Stimulated activated CD4-positive, alpha-beta T cell treated with anti-CD3 and anti-CD28 coated beads, Interleukin-2, amount 100 ng/mL, for 4 hours (primary cell): Measurements from ENCODE around the gene WDR70.
"Not testable (repeated sequence)": the region's sequence is repeated elsewhere in the genome, so short reads cannot be mapped to it uniquely, and the experiment has no call there.

ENCODE experiments used
- DNase-seq: peaks from one replicate; pipeline ENCODE4 v3.0.0-alpha.2; 2020; ENCODE audit warnings: low read depth

The WDR70 gene

DNA sequence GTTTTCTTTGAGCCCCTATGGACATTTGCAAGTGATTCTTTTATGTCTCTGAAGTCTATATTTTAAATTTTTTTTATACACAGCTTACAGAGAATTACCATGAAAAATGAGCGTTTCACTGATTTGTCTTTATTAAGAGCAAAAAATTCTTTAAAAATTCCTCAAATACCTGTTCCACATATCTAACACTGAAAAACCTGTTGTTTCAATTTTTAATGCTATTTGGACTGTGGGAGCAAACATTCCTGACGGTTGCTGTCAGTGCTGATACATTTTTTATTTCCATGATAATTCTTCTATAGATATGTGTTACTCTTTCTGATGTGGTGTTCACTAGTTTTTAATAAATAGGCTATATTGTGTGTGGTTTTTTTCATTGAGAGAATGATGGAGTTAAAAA lies 261.0 kb downstream of the WDR70 start:
- DNase-seq, result no peak

DNA sequence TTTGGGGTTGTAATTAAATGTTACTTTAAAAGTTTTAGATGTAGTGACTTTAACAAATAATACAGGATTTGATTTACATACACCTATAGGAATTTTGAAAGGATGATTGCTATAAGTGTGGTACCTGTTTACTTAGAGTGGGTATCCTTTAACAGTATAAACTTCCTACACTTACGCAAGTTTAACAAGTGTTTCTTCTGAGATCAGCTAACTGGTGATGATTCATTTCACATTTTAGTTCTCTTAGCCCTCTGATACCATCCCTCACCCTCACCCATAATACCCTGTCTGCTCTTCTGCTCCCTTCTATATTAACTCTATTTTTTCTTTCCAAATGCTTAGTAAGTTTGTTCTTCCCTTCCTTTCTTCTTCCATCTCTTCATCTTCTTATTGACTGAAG lies 262.8 kb downstream of the WDR70 start:
- DNase-seq, result no peak

DNA sequence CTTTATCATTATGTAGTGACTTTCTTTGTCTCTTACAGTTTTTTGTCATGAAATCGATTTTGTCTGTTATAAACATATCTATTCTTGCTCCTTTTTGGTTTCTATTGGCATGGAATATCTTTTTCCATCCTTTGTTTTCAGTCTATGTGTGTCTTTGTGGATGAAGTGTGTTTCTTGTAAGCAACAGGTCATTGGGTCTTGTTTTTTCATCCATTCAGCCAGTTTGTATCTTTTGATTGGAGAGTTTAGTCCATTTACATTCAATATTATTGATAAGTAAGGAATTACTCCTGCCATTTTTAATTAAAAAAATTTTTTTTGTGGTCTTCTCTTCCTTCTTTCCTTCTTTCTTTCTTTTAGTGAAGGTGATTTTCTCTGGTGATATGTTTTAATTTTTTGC lies 266.6 kb downstream of the WDR70 start:
- no peak for DNase-seq

DNA sequence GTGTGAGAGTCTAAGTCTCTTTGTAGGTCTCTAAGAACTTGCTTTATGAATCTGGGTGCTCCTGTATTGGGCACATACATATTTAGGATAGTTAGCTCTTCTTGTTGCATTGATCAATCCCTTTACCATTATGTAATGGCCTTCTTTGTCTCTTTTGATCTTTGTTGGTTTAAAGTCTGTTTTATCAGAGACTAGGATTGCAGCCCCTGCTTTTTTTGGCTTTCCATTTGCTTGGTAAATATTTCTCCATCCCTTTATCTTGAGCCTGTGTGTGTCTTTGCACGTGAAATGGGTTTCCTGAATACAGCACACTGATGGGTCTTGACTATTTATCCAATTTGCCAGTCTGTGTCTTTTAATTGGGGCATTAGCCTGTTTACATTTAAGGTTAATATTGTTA lies 275.4 kb downstream of the WDR70 start:
- not testable (repeated sequence) for DNase-seq

DNA sequence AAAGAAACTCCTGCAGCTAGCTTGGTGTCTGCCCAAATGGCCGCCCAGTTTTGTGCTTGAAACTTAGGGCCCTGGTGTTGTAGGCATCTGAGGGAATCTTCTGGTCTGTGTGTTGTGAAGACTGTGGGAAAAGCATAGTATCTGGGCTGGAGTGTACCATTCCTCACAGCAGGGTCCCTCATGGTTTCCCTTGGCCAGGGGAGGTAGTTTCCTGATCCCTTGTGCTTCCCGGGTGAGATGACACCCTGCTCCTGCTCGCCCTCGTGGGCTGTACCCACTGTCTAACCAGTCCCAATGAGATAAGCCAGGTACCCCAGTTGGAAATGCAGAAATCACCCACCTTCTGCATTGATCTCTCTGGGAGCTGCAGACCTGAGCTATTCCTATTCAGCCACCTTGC lies 277.9 kb downstream of the WDR70 start:
- no peak for DNase-seq

DNA sequence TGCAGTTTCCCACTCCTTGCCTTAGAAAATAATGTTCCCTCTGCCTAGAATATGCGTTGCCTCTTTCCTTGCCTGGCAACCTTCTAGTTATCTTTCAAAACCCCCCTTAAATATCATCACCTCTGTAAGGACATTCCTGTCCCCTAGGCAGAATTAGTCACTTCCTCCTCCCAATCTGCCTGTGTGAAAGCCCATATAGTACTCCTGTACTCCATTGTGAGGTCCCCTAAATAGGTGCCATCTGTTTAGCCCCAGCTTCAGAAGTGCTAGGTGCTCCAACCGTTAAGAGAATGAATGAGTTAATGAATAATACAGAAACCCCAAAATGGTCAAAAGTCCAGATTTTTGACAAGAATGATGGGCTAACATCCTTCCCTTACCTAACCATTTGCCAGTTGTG lies 279.3 kb downstream of the WDR70 start:
- no peak for DNase-seq

DNA sequence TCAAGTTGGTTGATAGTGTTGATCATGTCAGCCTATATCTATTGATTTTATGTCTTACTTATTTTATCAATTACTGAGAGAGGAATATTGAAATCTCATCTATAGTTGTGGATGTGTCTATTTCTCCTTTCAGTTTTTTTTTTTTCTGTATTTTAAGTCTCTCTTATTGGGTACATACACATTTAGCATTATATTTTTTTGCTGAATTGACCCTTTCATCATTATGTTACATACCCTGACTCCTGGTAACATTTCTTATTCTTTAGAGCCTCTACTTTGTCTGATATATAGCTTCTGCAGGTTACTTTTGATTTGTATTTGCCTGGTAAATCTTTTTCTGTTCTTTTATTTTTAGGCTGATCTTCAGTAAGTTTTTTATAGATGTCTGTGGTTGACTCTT lies 281.2 kb downstream of the WDR70 start:
- no peak for DNase-seq

DNA sequence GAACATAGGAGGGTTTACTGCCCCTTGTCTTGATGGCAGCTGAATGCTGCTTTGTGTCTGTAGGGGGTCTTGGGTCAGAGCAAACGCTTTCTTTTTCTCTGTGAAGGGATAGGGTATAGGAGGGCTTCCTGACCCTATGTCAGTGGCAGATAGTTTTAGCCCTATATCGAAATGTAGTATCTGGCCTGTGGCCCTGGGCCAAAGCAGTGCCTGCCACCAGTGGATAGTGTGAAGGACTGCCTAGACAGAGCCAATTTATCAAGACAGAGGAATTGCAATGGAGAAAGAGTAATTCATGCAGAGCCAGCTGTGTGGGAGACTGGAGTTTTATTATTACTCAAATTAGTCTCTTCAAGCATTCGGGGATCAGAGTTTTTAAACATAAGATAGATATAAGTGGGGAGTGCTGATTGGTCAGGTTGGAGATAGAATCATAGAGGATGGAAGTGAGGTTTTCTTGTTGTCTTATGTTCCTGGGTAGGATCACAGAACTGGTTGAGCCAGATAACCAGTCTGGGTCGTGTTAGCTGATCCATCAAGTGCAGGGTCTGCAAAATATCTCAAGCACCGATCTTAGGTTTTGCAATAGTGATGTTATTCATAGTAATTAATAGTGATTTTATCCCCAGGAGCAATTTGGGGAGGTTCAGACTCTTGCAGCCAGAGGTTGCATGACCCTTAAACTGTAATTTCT lies 282.3 kb downstream of the WDR70 start:
- no peak for DNase-seq

DNA sequence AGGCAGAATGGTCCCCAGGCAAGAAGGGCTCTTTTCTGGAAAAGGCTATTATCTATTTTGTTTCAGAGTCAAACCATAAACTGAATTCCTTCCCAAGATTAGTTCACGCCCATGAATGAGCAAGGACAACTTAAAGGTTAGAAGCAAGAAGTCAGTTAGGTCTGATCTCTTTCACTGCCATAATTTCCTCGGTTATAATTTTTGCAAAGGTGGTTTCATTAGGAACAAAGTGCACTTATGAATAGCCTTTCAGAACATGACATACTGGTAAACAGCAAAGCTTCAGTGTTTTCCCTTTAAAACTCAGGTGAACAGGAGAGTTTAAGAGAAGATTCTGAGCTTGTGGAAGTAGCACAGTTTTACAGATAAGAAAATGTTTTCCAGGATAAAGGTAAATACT lies 282.8 kb downstream of the WDR70 start:
- DNase-seq, result no peak

DNA sequence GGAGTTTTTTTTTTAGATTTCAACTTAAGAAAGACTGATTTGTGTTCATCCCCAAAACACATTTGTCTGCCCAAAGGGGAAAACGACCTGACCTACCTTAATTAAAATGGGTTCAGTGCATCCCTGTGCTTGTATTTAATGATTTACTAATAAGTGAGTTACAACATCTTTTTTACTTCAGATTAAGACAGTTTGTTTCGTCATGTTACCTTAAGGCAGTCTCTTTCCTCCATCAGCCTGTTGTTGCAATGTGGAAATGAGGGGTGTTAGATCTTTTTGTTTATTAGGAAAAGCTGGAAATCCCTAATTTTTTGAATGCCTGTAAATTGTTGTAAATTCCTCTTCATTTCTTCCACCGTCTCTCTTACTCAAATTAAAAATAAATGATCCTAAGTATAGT lies 283.2 kb downstream of the WDR70 start:
- DNase-seq, result no peak

DNA sequence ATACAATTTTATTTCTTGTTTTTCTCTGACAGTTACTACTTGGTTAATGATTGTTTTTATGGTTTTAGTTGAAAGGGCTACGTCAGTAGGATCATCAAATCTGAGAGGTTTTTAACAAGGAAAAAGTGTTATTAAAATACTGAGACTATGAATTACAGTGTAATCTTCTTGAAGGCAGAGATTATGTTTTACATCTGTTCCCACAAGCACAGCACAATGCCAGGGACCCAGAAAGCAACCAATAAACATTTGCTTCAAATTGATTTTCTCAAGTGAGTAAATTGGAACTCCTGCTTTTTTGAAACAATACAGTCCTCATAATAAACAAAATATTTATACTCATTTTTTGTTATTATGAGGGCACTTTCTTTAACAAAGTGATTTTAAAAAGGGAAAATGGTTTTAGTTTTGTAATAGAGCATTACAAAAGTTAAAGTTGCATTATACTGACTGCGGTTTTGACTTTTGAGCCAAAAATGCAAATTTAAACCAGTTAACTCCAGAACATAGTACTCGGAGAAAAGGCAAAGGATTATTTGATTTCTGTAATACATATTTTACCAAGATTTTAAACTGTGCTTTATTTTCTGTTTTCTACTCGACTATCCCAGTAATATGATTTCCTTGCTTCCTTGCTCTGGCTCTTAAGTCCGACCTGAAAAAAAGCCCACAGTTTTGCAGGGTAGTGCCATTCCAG lies 283.8 kb downstream of the WDR70 start:
- DNase-seq, result no peak

DNA sequence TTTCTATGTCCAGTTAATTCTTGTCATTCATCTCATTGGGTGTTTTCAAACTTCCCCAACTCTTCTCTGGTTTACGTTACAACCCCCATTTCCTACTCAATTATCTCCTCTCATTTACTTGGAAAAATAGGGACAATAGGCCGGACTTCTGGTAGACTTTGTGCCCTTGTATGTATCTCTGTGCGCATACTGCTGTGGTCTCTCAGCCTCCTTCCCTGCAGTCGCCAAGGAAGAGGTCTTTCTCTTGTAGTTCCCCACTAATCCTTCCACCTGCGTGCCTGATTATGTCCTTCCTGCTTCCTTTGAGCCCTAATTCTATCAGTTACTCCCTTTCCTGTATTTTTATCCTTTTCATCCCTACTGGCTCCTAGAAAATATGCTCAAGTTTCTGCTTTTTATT lies 284.4 kb downstream of the WDR70 start:
- DNase-seq, result no peak

DNA sequence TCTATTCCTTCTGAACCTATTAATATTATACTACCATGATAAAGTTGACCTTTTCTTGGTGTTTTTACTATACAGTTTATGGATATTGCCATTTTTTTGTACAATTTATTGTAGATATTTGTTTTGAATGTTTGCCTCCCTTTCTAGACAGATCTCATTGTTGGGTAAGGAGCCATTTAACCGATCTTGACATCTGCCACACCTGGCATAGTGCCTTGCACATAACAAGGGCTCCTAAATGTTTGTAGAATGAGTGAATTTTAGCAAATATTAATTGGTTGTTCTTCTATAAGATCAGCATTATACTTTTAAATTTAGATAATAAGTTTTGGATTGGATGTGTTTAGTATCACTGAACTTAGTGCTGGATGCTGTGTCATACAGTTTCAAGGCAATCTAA lies 285.4 kb downstream of the WDR70 start:
- DNase-seq, result no peak

DNA sequence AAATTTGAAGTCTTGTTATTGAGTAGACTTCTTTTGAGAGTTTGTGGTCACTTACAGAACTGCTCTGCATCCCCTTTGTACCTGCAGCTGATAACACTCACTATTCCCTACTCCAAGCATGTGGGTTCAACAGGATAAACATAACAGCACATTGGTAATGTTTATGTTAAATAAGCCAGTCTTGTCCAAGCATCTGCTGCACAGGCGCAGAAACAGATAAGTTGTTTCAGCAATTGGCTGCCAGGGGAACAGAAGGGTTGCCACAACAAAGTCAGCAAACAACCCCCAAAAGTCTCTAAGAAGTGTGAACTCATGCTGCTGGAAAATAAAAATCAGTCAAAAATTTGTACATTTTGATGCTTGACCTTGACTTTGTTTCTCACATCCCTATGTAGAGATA lies 286.2 kb downstream of the WDR70 start:
- DNase-seq, result no peak

DNA sequence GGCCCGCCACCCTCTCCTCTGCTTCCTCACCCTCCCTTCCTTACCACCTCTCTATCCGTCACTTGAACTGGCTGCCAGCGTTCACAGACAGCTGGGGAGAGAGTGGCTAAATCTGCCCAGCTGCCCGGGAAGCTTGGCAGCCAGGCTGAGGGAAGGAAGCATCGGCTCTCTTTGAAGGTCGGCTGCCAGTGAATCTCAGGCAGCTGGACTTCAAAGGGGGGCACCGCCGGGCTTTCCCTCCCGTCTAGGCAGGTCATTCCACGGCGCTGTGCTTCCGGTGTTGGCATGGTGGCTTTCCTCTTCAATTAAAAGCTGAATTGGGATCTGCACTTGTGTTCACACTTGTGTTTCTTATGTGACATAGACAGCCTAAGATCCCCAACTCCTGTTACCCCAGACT lies 286.8 kb downstream of the WDR70 start:
- DNase-seq, result no peak

DNA sequence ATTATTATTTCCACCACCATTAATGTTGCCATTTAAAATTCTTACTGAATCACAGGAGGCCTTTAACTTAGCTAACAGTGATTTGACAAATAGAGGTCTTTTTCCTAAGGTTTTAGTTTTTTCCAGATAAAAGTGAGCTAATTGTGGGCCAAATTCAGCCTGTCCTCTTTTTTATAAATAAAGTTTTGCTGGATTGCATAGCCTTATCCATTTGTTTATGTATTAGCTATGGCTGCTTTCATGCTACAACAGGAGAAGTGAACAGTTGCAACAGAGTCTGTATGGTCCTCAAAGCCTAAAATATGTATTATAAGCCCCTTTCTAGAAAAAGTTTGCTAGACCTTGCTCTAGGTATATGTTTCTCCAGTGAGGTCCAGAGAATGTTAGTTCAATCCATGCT lies 288.3 kb downstream of the WDR70 start:
- DNase-seq, result no peak

DNA sequence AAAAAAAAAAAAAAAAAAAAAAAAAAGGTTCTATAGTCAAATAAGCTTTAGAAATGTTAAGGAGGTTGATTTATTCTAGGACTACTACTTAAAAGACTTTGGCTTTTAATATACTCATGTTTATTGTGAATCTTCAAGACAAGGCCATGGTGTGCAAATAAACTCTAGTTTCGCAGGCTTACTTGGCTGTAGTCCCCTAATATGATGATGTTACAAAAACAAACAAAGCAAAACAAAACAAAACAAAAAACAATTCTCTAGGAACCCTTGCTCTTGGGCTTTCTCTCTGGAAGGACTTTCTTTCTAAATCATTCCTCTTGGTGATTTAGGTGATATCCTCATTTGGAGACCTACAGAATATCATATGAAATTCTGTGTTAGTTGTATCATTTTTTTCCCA lies 288.7 kb downstream of the WDR70 start:
- no peak for DNase-seq

DNA sequence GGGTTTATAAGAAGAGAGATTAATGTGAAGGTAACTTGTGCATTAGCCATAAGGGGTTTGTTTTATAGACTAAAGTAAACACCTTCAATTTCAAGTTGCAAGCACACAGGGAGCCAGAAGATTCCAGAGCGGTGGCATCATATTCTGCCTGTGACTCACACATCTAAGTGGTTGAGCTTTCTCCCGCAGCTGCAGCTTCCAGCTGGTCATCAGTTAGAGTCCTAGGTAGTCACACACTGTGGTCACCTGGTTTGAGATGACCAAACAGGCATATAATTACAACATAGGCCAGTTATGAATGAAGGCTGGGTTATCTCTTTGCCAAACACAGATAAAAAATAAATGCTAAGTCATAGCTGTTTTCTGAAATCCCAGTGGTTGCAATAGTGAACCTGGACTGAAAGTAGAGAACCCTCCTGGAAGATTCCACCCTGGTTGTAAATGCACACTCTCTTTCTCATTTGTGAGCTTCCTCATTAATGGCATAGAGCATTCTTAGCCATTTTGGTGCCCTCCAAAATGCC lies 289.5 kb downstream of the WDR70 start:
- DNase-seq, result no peak

DNA sequence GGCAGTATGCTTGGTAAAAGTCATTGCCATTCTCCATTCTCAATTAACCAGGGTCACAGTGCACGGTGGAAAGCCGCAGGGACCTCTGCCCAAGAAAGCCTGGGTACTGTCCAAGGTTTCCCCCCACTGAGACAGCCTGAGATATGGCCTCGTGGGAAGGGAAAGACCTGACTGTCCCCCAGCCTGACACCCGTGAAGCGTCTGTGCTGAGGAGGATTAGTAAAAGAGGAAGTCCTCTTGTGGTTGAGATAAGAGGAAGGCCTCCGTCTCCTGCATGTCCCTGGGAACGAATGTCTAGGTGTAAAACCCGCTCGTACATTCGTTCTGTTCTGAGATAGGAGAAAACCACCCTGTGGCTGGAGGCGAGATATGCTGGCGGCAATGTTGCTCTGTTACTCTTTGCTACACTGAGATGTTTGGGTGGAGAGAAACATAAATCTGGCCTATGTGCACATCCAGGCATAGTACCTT lies 293.0 kb downstream of the WDR70 start:
- not testable (repeated sequence) for DNase-seq

DNA sequence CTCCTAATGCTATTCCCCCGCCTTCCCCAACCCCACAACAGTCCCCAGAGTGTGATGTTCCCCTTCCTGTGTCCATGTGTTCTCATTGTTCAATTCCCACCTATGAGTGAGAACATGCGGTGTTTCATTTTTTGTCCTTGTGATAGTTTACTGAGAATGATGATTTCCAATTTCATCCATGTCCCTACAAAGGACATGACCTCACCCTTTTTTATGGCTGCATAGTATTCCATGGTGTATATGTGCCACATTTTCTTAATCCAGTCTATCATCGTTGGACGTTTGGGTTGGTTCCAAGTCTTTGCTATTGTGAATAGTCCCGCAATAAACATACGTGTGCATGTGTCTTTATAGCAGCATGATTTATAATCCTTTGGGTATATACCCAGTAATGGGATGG lies 295.2 kb downstream of the WDR70 start:
- DNase-seq, result not testable (repeated sequence)

DNA sequence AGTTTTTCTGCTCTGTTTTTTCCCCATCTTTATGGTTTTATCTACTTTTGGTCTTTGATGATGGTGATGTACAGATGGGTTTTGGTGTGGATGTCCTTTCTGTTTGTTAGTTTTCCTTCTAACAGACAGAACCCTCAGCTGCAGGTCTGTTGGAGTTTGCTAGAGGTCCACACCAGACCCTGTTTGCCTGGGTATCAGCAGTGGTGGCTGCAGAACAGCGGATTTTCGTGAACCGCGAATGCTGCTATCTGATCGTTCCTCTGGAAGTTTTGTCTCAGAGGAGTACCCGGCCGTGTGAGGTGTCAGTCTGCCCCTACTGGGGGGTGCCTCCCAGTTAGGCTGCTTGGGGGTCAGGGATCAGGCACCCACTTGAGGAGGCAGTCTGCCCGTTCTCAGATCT lies 300.2 kb downstream of the WDR70 start:
- not testable (repeated sequence) for DNase-seq

DNA sequence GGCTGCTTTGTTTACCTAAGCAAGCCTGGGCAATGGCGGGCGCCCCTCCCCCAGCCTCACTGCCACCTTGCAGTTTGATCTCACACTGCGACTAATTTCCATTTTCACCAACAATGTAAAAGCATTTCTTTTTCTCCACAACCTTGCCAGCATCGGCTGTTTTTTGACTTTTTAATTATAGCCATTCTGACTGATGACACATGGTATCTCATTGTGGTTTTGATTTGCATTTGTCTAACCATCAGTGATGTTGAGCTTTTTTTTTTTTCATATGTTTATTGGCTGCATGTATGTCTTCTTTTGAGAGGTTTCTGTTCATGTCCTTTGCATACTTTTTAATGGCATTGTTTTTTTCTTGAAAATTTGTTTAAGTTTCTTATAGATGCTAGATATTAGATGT lies 300.8 kb downstream of the WDR70 start:
- DNase-seq, result not testable (repeated sequence)

DNA sequence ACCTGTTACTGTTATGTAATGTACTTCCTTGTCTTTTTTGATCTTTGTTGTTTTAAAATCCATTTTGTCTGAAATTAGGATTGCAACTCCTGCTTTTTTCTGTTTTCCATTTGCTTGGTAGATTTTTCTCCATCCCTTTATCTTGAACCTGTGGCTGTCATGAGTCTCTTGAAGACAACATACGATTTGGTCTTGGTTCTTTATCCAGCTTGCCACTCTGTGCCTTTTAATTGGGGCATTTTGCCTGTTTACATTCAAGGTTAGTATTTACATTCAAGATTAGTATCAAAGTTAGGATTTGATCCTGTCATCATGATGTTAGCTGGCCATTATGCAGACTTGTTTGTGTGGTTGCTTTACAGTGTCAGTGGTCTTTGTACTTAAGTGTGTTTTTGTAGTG lies 304.0 kb downstream of the WDR70 start:
- no peak for DNase-seq

DNA sequence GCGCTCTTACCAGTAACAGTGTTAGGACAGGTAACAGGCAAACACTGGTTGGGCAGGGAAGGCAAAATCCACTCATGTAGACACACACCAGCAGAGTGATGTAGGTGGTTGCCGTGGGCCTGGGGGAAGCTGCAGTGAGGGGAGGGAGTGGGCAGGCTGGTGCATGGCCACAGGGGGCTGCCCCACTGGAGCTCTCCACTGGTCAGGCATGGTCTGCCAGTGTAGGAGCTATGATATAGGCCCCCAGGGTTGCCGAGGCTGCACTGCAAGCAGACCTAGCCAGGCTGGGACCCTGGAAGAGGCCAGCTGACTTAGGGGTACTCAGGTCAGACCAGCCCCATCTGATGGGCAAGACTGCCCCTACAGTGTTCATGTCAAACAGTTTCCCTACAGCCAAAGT lies 306.1 kb downstream of the WDR70 start:
- DNase-seq, result no peak
